ENCODE measurements around the gene DAZ3.
"Not testable (repeated sequence)": the region's sequence is repeated elsewhere in the genome, so short reads cannot be mapped to it uniquely, and the experiment has no call there.

Gene DAZ3, protein sequence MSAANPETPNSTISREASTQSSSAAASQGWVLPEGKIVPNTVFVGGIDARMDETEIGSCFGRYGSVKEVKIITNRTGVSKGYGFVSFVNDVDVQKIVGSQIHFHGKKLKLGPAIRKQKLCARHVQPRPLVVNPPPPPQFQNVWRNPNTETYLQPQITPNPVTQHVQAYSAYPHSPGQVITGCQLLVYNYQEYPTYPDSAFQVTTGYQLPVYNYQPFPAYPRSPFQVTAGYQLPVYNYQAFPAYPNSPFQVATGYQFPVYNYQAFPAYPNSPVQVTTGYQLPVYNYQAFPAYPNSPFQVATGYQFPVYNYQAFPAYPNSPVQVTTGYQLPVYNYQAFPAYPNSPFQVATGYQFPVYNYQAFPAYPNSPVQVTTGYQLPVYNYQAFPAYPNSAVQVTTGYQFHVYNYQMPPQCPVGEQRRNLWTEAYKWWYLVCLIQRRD

DNA sequence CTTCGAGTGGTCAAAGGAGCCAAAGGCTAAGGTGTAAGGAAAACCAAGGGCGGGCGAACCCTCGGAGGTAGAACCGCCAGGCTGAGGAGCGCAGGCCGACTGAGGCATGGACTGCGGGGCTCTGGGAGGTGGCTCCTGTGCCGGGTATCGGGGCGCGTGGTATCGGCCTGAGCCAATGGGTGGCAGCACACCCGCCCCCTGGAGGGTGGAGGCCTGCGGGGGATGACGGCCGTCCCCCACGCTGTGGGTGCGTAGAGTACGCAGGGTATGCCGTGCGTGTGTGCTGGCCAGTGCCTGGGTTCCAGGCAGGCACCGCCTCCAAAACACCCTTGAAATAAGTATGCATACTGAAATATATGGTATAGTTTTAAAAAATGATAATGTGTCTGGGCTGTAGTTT lies at the start of gene DAZ3:
Gene DAZ3, minus strand, starts transcription at position 101 of the 400 bp plus-strand sequence. CDS start 208 bp downstream, outside the sequence.
- DNase-seq (ENCODE audit: low read depth); H3K4me3 ChIP-seq (ENCODE audit: control insufficient read depth, low read depth, low read length): not testable (repeated sequence)

DNA sequence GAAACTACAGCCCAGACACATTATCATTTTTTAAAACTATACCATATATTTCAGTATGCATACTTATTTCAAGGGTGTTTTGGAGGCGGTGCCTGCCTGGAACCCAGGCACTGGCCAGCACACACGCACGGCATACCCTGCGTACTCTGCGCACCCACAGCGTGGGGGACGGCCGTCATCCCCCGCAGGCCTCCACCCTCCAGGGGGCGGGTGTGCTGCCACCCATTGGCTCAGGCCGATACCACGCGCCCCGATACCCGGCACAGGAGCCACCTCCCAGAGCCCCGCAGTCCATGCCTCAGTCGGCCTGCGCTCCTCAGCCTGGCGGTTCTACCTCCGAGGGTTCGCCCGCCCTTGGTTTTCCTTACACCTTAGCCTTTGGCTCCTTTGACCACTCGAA lies 20.4 kb upstream of the DAZ3 start, which contains the start of gene DAZ4:
Gene DAZ4, plus strand, starts transcription at position 301 of the 400 bp plus-strand sequence. CDS start 208 bp downstream, outside the sequence.
- not testable (repeated sequence) for DNase-seq (ENCODE audit: low read depth); H3K4me3 ChIP-seq (ENCODE audit: control insufficient read depth, low read depth, low read length)

DNA sequence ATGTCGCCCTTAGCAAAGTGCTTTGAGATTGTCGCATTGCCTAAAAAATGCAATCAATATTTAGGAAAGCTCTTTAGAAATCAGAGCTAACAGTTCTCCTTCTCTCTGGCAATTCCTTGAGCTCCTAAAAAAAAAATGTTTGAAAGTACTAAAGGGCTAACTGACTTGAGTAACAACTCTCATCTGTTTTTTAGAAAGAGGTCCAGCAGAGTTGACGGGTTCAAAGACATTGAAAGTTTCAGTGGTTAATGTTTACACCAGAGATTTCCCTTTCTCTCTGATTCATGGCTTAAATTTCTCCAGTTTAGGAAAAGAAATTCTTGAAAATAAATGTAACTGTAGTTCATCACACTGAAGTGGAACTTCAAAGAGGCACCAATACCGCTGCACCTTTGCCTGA lies 11.9 kb upstream of the DAZ3 start:
- not testable (repeated sequence) for H3K4me3 ChIP-seq (ENCODE audit: control insufficient read depth, low read depth, low read length); DNase-seq (ENCODE audit: low read depth)

DNA sequence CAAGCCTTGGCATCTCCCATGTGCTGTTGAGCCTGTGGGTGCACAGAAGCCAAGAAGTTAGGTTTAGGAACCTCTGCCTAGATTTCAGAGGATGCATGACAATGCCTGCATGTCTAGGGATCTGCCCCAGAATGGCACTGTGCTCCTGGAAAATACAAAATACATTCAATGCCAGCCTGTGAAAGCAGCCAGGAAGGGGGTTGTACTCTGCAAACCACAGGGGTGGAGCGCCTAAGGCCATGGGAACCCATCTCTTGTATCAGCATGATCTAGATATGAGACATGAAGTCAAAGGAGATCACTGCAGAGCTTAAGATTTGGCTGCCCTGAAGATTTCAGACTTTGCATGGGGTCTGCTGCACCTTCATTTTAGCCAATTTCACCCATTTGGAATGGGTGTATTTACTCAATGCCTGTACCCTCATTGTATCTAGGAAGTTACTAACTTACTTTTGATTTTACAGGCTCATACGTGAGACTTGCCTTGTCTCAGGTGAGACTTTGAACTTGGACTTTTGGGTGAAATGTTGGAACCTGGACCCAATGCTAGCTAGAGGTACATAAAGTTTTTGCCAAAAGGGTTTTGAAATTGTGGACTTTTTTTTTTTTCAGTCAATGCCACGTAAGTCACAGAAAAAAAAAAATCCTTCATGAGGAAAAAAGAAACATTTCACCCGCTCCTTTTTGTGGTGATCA lies 11.1 kb upstream of the DAZ3 start:
- DNase-seq (ENCODE audit: low read depth); H3K4me3 ChIP-seq (ENCODE audit: control insufficient read depth, low read depth, low read length): not testable (repeated sequence)

DNA sequence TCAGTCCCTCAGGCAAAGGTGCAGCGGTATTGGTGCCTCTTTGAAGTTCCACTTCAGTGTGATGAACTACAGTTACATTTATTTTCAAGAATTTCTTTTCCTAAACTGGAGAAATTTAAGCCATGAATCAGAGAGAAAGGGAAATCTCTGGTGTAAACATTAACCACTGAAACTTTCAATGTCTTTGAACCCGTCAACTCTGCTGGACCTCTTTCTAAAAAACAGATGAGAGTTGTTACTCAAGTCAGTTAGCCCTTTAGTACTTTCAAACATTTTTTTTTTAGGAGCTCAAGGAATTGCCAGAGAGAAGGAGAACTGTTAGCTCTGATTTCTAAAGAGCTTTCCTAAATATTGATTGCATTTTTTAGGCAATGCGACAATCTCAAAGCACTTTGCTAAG lies 8.6 kb upstream of the DAZ3 start:
- not testable (repeated sequence) for H3K4me3 ChIP-seq (ENCODE audit: control insufficient read depth, low read depth, low read length); DNase-seq (ENCODE audit: low read depth)
